WTC11 (cell line): ENCODE measurements around the gene KCNG4.

Experiments
- CTCF ChIP-seq: fragments of 200-600 bp; IDR thresholded peaks from 2 replicates; pipeline ENCODE4 v1.8.0; 2022; ENCODE audit warnings: antibody characterized with exemption
- SMAD3 ChIP-seq: sonication (generic); formaldehyde crosslinking; IDR thresholded peaks from 2 replicates; pipeline ENCODE4 v1.8.0; 2022; ENCODE audit warnings: missing genetic modification reagents, mild to moderate bottlenecking, borderline replicate concordance
- USF2 ChIP-seq: sonication (generic); formaldehyde crosslinking; IDR thresholded peaks from 2 replicates; pipeline ENCODE4 v1.8.1; 2023; ENCODE audit warnings: mild to moderate bottlenecking, missing genetic modification reagents, moderate library complexity
- ZNF512 ChIP-seq: sonication (generic); formaldehyde crosslinking; IDR thresholded peaks from 2 replicates; pipeline ENCODE4 v1.8.1; 2022; ENCODE audit warnings: missing genetic modification reagents, borderline replicate concordance

GRCh38 chr16:84281074-84281473 lies 41.3 kb upstream of the KCNG4 start:
- TF ChIP-seq CTCF (no peak), ZNF512 (CRISPR knock-in tag) (no peak), SMAD3 (CRISPR knock-in tag) (no peak), USF2 (CRISPR knock-in tag) (no peak)
